Measurements from ENCODE around the gene C6orf89.

C6orf89 gene

DNA sequence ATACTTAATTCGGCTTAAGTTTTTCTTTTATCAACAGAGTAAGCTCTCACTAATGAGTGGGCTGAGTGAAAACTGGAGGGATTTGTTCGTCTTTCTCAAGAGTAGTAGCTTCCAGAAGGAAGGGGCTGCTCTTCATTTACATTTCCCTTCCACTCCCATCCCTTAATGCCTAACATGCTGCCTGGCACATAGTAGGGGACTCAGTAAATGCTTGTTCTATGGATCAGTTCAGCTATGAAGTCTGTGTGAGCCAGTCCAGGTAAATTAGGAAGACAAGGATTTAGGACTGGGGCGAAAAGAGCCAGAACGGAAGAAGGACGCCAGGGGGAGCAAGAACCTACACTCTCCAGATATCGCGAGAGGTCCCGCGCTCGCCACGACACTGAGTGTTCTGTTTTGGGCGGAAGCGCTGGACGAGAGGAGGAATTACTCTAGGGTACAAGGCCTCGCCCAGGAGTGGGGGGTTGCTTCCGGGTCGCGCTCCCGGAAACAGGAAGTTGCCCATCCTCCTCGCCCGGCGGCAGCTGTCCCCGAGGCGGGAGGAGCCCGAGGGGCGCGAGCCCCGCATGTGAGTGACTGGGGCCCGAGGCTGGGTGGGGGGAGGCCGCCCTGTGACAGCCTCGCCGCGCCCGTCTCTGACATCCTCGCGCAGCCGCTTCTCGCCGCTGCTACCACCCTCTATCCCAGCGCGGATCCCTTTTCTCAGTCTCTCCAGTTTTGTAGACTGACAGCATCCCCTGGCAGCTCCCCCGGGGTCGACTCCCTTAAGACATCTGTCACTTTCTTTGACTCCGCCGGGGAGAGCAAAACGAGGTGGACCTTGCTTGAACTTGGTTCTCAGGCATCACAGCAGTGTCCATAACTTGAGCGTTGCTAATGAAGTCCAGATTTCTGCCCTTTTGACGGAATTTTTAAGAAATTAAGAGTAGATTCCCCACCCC, at the start of gene C6orf89:
Gene C6orf89 (plus strand): TSS at position 492 of the 941 bp plus-strand sequence. CDS start 13,493 bp downstream, outside the sequence.
- peak; percentile 97 to 98 for DNase-seq

DNA sequence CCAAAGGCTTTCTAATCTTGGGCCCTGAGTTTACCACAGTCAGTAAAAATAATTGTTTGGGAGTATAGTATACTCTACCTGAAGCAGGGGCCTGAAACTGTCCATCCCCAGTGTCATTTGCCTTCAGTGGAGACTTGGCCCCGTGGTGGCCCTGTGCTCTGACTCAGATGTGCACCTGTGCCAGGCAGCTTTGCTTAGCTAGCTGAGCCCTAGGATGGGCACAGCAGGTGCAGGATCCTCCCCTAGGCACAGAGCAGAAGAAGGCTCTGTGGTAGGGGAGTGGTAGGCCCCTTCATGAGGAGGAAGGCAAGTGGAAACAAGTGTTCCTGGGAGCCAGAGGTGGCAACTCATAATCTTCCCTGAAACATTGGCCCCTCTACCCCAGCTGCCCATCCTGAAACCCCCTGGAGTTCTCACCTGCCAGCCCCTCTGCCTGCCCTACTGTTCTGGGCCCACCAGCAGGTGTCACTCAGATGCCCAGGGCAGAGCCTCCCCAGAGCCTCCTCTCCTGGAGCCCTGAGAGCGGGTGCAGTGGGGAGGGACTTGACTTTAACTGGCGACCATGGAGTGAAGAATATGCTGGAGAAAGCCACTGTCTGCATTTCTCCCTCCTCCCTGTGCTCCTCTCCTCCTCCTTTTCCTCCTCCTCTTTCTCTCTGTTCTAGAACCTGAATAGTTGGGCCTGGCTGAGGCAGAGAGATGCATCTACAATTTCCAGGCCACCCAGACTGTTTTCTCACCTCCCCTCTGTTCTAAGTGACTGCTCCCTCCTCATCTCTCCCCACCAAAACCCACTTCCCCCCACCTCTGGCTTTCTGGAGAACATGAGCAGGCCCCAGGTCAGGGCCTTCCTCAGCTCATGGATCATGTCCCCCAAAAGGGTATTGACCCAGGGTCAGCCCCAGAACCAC, 49.4 kb upstream of the C6orf89 start:
- DNase-seq, result no peak

GRCh38 chr6:36837022-36837339, 48.8 kb upstream of the C6orf89 start:
- no peak for DNase-seq

GRCh38 chr6:36837686-36838085, 48.1 kb upstream of the C6orf89 start:
- no peak for DNase-seq

- no peak for DNase-seq
Observed at GRCh38 chr6:36838896-36839748, 46.6 kb upstream of the C6orf89 start, which contains the start of gene CPNE5. Gene CPNE5, minus strand, starts transcription at chr6:36839444. Its CDS starts 67 bp downstream, at chr6:36839377.

GRCh38 chr6:36839749-36840431, 45.9 kb upstream of the C6orf89 start:
- DNase-seq, result no peak

DNA sequence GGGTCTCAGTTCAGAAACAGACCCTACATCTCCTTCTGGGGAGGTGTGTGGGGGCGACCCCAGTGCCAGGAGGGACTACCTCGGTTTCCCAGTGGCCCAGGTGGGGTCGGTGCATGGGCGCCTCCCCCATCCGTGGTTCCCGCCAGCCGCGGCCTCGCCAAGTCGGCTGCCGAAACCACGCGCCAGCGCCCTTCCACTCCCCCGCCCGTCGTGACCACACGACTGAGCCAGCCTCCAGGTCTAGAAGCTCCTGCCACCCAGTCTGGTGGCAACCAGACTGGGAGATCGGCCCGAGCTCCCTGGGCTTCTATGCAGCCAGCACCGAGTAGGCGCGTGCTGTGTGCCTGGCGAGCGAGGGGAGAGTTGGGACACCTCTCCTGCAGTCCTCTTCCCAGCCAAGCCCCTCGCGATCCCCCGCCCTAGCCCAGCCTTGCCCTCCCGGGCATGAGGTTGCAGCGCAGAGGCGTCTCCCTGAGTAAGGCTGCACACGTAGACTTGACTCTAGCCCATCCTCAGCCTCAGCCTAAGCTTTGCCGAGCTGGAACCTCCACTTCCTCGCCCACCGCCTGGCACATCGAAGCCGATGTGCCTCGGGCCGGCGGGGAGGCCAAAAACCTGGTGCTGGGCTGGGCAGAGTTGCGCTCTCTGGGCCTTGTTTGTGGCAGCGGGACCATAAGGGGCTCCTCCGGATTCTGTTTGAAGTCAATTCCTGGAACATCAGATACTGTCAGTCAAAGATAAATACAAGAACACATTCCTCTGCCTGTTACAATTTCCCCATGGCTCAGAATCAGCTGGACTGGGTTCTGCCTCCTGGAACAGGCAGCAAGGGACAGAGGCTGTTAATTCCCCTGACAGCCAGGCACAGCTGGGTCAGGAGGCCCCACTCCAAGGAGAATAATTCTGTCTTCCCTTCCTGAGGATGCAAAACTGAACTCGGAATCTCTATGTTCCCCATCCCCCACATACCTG, 45.0 kb upstream of the C6orf89 start:
- no peak for DNase-seq

DNA sequence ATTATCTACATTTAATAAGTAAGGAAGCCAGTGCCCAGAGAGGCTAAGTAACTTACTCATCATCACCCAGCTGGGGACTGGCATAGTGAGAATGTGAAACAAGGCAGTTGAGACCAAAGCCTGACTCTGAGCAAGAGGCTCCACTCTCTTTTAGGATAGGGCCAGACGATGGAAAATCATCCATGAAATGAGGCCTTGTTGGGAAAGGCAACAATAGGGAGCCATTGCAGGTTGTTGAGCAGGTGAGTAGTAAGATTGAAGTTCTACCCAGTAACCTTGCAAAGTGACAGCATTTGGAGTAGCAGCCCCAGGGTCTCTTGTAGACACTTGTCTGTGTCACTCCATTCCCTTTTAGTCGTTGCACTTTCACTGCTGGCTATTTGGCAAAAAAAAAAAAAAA, 44.0 kb upstream of the C6orf89 start:
- DNase-seq, result no peak

DNA sequence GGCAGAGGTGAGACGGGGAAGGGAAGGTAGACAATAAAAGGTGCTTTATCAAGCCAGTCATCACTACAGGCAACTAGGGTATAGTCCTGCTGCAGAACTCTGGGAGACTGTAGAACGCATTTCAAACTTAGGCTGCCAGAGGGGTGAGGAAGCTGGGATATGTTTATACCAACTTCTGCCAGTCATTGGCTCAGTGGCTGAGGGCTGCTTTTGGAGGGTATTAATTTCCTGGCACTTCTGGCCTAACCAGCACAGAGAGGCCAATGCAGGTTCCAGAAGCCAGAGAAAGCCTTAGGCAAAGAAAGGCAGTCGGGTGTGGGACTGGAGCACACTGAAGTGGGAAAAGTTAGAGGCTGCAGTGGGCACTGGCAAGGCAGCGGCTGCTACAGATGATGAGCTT, 42.6 kb upstream of the C6orf89 start:
- DNase-seq, result no peak

DNA sequence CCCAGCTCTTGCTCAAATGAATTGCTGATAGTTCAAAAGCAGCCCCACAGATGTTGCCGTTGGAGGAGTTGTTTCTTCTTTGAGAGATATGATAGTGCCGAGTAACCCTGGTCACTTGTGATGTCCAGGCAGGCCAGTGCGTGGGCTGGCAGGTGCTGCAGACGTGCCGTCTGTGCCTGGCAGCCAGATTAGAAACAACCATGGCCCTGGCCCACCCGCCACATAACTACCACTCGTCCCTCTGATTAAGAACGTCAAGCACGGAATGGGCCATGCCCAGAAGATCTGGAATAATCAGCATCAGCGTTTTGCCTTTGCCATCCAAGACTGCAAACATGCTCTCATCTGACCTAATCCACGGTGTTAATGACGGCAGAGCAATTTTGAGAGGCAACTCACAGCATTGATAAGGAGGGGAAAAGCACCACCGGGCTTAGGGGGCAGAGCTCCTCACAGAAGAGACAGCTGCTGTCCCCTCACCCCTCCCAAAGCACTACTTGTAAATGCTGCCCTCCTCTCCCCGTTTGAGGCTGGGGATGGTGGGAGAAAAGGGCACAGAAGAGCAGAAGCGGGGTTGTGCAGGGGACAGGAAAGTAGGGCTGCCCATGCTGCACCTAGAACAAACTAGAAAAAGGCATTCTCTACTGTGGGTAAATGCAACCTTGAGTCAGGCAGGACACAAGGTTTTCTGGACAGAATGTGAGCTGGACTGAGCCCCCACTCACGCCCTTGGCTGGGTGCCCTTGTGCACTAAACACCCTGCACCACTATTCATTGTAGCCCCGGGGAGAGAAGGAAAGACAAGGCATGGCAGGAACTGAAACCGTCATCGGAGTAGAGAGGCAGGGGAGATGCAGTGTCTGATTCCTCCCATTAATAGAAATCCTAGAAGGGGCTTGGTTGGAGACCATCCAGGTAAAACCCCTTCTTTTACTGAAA, 41.3 kb upstream of the C6orf89 start:
- no peak for DNase-seq

DNA sequence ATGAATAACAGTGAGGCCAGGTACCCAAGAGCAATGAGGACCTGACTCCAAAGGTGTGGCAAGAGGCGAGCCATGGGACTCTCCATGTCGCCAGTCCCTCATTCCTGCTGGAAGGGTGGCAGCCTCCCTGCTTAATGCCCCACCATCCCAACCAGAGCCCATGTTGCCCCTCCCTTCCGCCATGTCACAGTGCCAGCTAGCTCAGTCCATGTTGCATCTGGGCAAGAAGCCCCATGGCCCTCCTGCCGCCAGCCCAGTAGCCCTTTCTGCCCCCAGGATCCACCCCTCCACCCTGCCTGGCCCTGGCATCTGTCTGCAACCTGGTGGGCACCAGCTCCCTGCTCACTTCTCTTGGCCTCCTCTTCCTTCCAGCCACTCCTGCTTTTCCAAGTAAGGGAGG, 40.5 kb upstream of the C6orf89 start:
- DNase-seq, result no peak

DNA sequence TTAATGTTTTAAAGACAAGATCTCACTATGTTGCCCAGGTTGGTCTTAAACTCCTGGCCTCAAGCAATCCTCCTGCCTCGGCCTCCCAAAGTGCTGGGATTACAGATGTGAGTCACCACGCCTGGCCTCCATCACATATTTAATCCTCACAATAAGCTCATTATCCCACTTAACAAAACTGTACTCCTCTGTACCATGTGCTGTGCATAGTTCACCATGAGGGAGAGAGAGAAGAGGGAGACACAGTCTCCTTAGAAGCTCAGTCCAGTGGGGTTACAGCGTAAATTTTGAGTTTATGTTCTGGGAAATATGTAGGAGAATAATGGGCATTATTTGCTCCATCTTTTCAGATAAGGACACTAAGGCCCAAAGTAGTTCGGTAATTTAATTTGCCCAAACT, 38.6 kb upstream of the C6orf89 start:
- no peak for DNase-seq

DNA sequence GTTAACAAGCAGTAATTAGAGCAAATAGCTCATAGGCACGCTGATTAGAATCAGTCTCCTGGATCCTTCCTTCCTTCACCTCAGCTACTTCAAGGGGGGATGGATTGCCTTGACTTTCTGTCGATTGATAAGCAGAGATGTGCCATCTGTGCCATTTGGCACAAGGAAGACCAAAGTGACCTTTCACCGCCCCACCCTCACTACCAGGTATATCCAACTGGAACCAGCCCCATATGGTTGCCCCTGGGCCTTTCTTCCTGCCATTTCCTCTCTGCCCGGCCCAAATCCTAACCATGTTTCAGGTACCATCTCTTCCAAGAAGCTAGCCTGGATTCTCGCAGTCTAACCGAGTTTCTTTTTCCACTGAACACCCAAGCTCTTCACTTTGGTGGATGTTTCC, 37.8 kb upstream of the C6orf89 start:
- no peak for DNase-seq

DNA sequence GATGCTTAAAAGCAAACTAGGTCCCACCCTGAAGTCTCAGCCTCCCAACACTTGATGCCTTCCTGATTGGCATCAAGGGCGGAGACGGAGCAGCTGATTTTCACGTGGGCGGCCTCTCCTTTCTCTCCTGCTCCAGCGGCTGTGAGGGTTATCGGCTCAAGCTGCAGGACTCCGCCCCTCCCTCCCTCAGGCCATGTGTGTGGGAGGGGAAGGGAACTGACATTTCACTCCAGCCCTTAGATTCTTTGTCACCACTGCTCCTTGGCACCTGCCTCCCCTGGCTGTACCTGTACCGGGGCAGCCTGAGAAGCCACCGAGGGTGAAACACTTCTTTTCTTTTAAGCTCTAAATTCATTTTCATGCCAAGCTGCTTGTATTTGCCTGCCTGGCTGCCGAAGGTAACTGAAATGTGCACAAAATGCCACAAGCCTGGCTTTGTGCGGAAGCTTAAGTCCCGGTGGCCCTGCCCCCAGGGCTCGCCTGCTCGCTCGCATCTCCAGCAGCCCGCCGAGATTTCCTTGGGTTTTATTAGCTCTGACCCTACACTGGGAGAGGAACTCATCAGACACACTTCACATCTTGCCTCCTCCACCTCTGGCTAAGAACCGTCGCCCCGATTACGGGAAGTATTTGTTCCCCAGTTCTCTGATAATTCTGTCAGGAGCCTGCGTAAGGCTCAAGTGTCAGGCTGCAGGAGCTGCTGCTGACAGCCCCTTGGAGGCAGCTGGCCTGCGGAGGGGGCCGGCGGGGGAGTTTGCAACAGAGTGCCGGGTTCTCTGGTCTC, 36.9 kb upstream of the C6orf89 start:
- no peak for DNase-seq

DNA sequence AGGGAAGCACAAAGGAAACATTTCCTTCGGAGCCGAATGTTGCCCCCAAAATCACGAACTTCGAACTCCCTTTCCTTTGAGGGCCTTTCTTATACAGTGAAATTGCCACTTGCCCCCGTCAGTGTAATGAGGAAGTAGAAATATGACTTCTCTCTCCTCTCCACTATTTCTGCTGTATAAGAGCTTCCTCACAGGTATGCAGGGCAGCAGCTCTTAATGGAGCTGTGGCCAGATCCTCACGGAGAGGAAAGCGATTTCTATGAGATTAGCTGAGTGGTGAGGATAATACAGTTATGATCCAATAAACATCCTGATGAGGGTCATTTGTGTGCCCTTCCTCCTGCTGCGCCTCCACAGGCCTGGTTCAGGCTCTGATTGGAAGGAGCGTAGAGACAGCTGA, 35.7 kb upstream of the C6orf89 start:
- DNase-seq, result no peak

DNA sequence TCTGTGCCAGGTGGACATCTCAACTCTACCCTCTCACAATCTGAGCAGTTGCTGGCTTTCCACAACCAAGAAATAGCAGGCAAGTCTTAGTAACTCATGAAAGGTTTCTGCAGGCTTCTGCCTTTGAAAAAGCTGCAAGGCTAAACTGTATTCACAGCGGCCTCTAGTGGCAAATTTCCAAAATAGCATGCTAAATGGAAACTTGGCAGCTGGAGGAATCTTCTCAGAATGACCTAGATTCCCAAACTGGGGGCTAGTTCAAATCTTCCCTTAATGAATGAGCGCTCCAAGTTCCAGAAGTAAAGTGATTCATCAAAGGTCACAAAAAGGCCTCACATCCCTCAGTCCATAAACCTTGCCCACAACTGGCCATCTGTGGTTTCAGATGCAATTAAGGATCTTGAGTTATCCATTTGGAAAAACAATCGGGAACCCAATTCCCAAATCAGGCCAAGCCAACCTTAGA, 34.6 kb upstream of the C6orf89 start:
- DNase-seq, result peak in 1 of 2 experiments; percentile 50

- no peak for DNase-seq
Observed at GRCh38 chr6:36851626-36852025, 34.1 kb upstream of the C6orf89 start.

DNA sequence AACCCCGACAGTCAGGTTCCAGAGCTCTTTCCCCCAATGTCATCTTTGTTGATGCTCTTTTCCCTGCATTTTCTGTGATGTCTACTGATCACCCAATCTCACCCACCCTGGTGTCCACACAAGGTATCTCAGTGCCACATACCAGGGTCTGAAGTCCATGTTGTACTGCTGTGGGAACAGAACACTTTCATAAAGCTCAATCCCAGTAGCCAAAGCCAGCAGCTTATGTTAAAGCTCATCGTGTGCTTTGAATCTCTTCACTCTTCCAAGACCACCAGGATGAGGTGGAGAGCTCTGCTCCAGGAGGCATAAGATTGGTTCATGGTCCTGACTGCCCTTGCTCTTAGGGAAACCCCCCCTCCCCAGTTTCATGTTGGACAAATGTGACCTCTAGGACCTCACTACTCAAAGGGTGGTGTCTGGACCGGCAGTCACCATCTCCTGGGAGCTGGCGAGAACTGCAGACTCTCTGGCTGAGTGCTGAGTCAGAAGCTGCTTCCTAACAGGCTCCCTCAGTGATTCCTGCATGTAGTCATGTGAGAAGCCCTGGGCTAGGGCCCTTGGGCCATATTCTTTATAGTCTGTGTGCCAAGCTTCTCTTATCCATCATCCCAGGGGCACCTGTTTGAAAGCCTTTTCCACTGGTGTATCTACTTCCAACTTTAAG, 33.1 kb upstream of the C6orf89 start:
- DNase-seq, result peak in 1 of 2 experiments; percentile 28

Data from SW 1271 (cell line).